GM12878 (cell line): ENCODE measurements around the gene COL11A2. TPM values are rescaled to one million over a fixed set of nuclear protein-coding genes. Genes with fewer than 3 reads are reported as not detected.
A peak's percentile ranks its signal among the peaks of the same experiment; 100 is the strongest.

Experiments
- ATAC-seq: fragments of 200-7000 bp; cut with Tn5 transposase; 3 replicates; pipeline ENCODE4 v1.9.1; 2020; ENCODE audit warnings: mild to moderate bottlenecking, moderate library complexity
- Bru-seq: library from RNA; stranded (reverse); fragments of 400-500 nt; gene quantifications from one replicate; lab custom pipeline; 2021; lab: Mats Ljungman, UMichigan
- BruChase-seq, 2 experiments: library from RNA; stranded (reverse); fragments of 400-500 nt; gene quantifications; one replicate each; lab custom pipeline; 2021; lab: Mats Ljungman, UMichigan
- BruUV-seq: library from RNA; stranded (reverse); fragments of 400-500 nt; replicated peaks from 2 replicates; lab custom pipeline; 2021; lab: Mats Ljungman, UMichigan
- CTCF ChIA-PET: fragments of 300-600 bp; sonication (Branson Sonifier 250); formaldehyde crosslinking; extraction: SDS; loops from one replicate; lab custom pipeline; 2021; ENCODE audit warnings: inconsistent platforms; lab: Yijun Ruan, JAX
- POLR2A ChIA-PET: fragments of 350-600 bp; formaldehyde crosslinking; extraction: SDS; loops from one replicate; lab custom pipeline; 2021; ENCODE audit warnings: inconsistent platforms; lab: Charles Lee
- RAD21 ChIA-PET: fragments of 300-600 bp; sonication (Branson Sonifier 250); formaldehyde crosslinking; loops from one replicate; lab custom pipeline; 2023; ENCODE audit warnings: antibody characterized with exemption; ENCODE audit not compliant: unreplicated experiment; lab: Charles Lee
- SMC1A ChIA-PET: fragments of 300-600 bp; sonication (Branson Sonifier 250); formaldehyde crosslinking; loops from one replicate; lab custom pipeline; 2023; ENCODE audit not compliant: unreplicated experiment, uncharacterized antibody; lab: Charles Lee
- DNase-seq: peaks from one replicate; pipeline ENCODE4 v3.0.0-alpha.2; 2011; ENCODE audit warnings: low read depth, low spot score
- FAIRE-seq: peaks from 3 replicates; lab custom pipeline; 2011; peaks lifted over from hg19 to GRCh38; lab: Jason Lieb, UNC
- H2AFZ ChIP-seq: 2 replicates; pipeline ENCODE4 v1.6.0; 2011; ENCODE audit warnings: low read depth, low read length, control low read depth; ENCODE audit not compliant: control insufficient read depth
- H3K27ac ChIP-seq: 2 replicates; pipeline ENCODE4 v1.5.1; 2011; ENCODE audit warnings: control low read depth; ENCODE audit not compliant: control insufficient read depth, insufficient read depth
- H3K27me3 ChIP-seq, 2 experiments: replicated peaks in 1 of 2; 2 replicates each; pipeline versions ENCODE4 v1.6.0 to v1.6.1; 2011; ENCODE audit warnings: low read length in 1 of 2; ENCODE audit not compliant: control insufficient read depth in 2 of 2, insufficient read depth in 2 of 2
- H3K36me3 ChIP-seq, 2 experiments: 2 replicates each; pipeline ENCODE4 v1.5.1; 2011; ENCODE audit warnings: low read length in 1 of 2; ENCODE audit not compliant: control insufficient read depth in 2 of 2, insufficient read depth in 2 of 2
- H3K4me1 ChIP-seq: 2 replicates; pipeline ENCODE4 v1.6.1; 2011; ENCODE audit warnings: mild to moderate bottlenecking, low read length, moderate library complexity, mixed read lengths; ENCODE audit not compliant: control insufficient read depth, insufficient read depth
- H3K4me2 ChIP-seq: 2 replicates; pipeline ENCODE4 v1.6.0; 2011; ENCODE audit warnings: control low read depth; ENCODE audit not compliant: control insufficient read depth, insufficient read depth
- H3K4me3 ChIP-seq: fragments of 200-600 bp; sonication (generic); 2 replicates; pipeline ENCODE4 v1.5.1; 2016
- H3K79me2 ChIP-seq: 2 replicates; pipeline ENCODE4 v1.6.0; 2011; ENCODE audit warnings: low read length; ENCODE audit not compliant: control insufficient read depth, insufficient read depth
- H3K9ac ChIP-seq: 2 replicates; pipeline ENCODE4 v1.8.0; 2011; ENCODE audit warnings: low read length, control low read depth, mixed read lengths; ENCODE audit not compliant: control insufficient read depth, insufficient read depth
- H3K9me3 ChIP-seq: replicated peaks from 3 replicates; pipeline ENCODE4 v1.5.1; 2011; ENCODE audit warnings: mild to moderate bottlenecking, low read length; ENCODE audit not compliant: control insufficient read depth, insufficient read depth
- H4K20me1 ChIP-seq: 2 replicates; pipeline ENCODE4 v1.6.0; 2011; ENCODE audit not compliant: control insufficient read depth, insufficient read depth
- CHD2 ChIP-seq: IDR thresholded peaks from 2 replicates; pipeline ENCODE4 v1.6.1; 2011; ENCODE audit warnings: low read depth, low read length, improper control_type of control experiment, borderline replicate concordance
- FOS ChIP-seq: IDR thresholded peaks from 3 replicates; pipeline ENCODE4 v1.6.1; 2011; ENCODE audit warnings: borderline replicate concordance; ENCODE audit not compliant: insufficient read length; ENCODE audit errors: extremely low read depth
- MEF2A ChIP-seq: IDR thresholded peaks from 2 replicates; pipeline ENCODE4 v1.6.1; 2011; ENCODE audit warnings: low read depth, mild to moderate bottlenecking, low read length, moderate library complexity; ENCODE audit not compliant: insufficient read depth
- WGBS: methylation state at CpG from one replicate; pipeline ENCODE4 v1.1.6; 2016; ENCODE audit warnings: low lambda C conversion rate; ENCODE audit not compliant: insufficient replicate concordance, insufficient coverage; ENCODE audit errors: missing lambda C conversion rate; 5-methylcytosine and 5-hydroxymethylcytosine counted together
- in situ Hi-C: fragments of 300-500 bp; cut with MboI; formaldehyde crosslinking; loops from 9 replicates; pipeline ENCODE4 v1.14.3; 2018; ENCODE audit warnings: mixed read lengths
- intact Hi-C: fragments of 100-400 bp; cut with micrococcal nuclease; formaldehyde crosslinking; loops from one replicate; pipeline ENCODE4 v1.14.2; 2022; ENCODE audit not compliant: unreplicated experiment
- long read RNA-seq, 2 experiments: library from polyadenylated mRNA; unstranded; transcript quantifications; one replicate each; pipeline ENCODE4 v2.0.0, GENCODE V29; 2019 to 2020
- polyA minus RNA-seq, 3 experiments: library from RNA; depleted of rRNA, polyadenylated mRNA; stranded (reverse); fragments of >200 nt; gene quantifications; 2 replicates each; pipeline ENCODE4 v1.2.3, GENCODE V29; 2011
- polyA plus RNA-seq, 11 experiments: library from polyadenylated mRNA; depleted of rRNA in 4 of 11; unstranded in 6 of 11; stranded (reverse) in 5 of 11; fragments of >200 nt; fragmentation: Nextera tagmentation in 4 of 11; fragmentation: Illumina TruSeq in 1 of 11; extraction: Ambion mirVana in 4 of 11; extraction: Trizol in 1 of 11; gene quantifications; 1 replicate in 1 of 11; 2 replicates in 10 of 11; pipeline versions ENCODE4 v1.2.1 to v1.2.3, GENCODE V29; 2011 to 2016; ENCODE audit warnings: inconsistent platforms in 2 of 11, missing spikeins in 2 of 11, low read depth in 1 of 11
- total RNA-seq, 4 experiments: library from RNA; depleted of rRNA in 3 of 4; stranded (reverse); fragments of >200 nt in 3 of 4; fragmentation: Illumina TruSeq in 1 of 4; extraction: Trizol in 1 of 4; gene quantifications; 2 replicates each; pipeline versions ENCODE4 v1.2.1 to v1.2.3, GENCODE V29; 2013 to 2021
- TF ChIP-seq, protein P1 (sequence below): fragments of 150-350 bp; IDR thresholded peaks from 2 replicates; pipeline ENCODE4 v1.6.1; 2016; ENCODE audit warnings: low read depth, low read length
- TF ChIP-seq, protein P2 (sequence below): fragments of 450-650 bp; conservative IDR thresholded peaks from 2 replicates; pipeline ENCODE4 v1.6.1; 2017; ENCODE audit warnings: mild to moderate bottlenecking, moderate library complexity

COL11A2 gene
- total RNA-seq (2013; cell fraction: nucleolus; rRNA removed): 1.8 and 1.9 TPM in 2 replicates
- 0.22 and 0.23 TPM in 2 replicates for total RNA-seq (2014; rRNA removed)
- total RNA-seq (2014; rRNA removed; fragmentation: Illumina TruSeq; extraction: Trizol): 0.22 and 0.23 TPM in 2 replicates
- 0.51 and 0.53 TPM in 2 replicates for total RNA-seq (2021)
- 0.25 TPM for polyA plus RNA-seq (2011; ENCODE audit: low read depth)
- polyA plus RNA-seq (2011; rRNA removed): 0.42 and 0.83 TPM in 2 replicates
- 0.36 and 0.57 TPM in 2 replicates for polyA plus RNA-seq (2011; cell fraction: cytosol; rRNA removed)
- 8.6 and 10.3 TPM in 2 replicates for polyA plus RNA-seq (2011; cell fraction: nucleus; rRNA removed)
- polyA plus RNA-seq (2012): 0.70 and 0.73 TPM in 2 replicates
- 0.09 and 0.44 TPM in 2 replicates for polyA plus RNA-seq (2014; fragmentation: Illumina TruSeq; extraction: Trizol)
- under 1 TPM in 1 of 2 experiments, not detected in 1; 0.07 TPM for polyA plus RNA-seq (2014; fragmentation: Nextera tagmentation; extraction: Ambion mirVana)
- polyA plus RNA-seq (2014; rRNA removed): 0.72 and 0.76 TPM in 2 replicates
- under 1 TPM; 0.03 to 0.15 TPM for polyA plus RNA-seq (2016; fragmentation: Nextera tagmentation; extraction: Ambion mirVana)
- 0.15 and 0.46 TPM in 2 replicates for polyA minus RNA-seq (2011; rRNA and poly(A)+ RNA removed)
- not detected in 2 replicates for polyA minus RNA-seq (2011; cell fraction: cytosol; rRNA and poly(A)+ RNA removed)
- polyA minus RNA-seq (2011; cell fraction: nucleus; rRNA and poly(A)+ RNA removed): 0.85 and 0.86 TPM in 2 replicates
- Bru-seq, nascent RNA: percentile 42 among the genes with signal in this experiment
- BruChase-seq, experiment 1, labeled RNA remaining after a 6-hour chase: percentile 51 among the genes with signal in this experiment
- BruChase-seq, experiment 2, labeled RNA remaining after a 2-hour chase: percentile 45 among the genes with signal in this experiment
- long read RNA-seq, experiment 1: 0 reads
- long read RNA-seq, experiment 2: 0 reads

DNA sequence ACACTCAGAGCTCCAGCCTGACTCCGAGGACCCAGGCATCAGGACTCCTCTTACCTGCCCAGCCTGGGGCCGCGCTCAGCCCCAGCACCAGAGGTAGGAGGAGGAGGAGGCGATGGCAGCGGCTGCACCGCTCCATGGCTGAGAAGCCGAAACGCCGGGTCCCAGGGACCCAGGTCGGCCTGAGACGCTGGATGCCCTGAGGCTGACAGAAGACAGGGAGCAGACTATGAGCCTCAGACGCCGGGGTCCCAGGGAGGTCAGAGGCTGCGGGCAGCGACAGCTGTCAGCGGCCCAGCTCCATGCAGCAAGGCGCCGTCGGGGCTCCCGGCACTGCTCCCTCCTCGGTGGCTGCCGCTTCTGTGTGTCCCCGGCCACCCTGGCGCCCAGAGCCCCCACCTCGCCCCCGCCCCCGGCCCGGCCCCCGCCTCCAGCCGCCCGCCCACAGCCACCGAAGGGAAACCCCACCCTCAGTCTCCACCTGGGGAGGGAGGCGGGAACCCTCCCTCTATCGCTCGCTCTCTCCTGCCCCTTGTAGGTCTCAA, at the start of gene COL11A2:
COL11A2 (minus strand) TSS at position 363 of the 542 bp plus-strand sequence; CDS start at position 136, 227 bp downstream.
- FAIRE-seq: no peak
- H3K4me2 ChIP-seq: 0 out of 2 replicates have a peak within 1 kb of the TSS, but pooled peaks have one; percentile 33
- no peak within 1 kb of the TSS for H3K4me3 ChIP-seq
- intact Hi-C loops: no loop called here
- no peaks in the 10 kb centered on the region for H3K9me3 ChIP-seq
- peaks cover 2 to 5% of the 10 kb centered on the region in 2 experiments for H3K27me3 ChIP-seq
- no peaks in the 10 kb centered on the region for H4K20me1 ChIP-seq
- whole genome bisulfite sequencing: 3% methylated on average over 21 of the region's 35 CpGs
- H3K36me3 ChIP-seq: peaks cover 11 to 20% of the 10 kb centered on the region in 2 experiments
- no peak within 1 kb of the TSS for H3K27ac ChIP-seq
- no peak for TF ChIP-seq MEF2A
- no peak for TF ChIP-seq CHD2
- no peak for TF ChIP-seq FOS
- TF ChIP-seq, protein P1, sequence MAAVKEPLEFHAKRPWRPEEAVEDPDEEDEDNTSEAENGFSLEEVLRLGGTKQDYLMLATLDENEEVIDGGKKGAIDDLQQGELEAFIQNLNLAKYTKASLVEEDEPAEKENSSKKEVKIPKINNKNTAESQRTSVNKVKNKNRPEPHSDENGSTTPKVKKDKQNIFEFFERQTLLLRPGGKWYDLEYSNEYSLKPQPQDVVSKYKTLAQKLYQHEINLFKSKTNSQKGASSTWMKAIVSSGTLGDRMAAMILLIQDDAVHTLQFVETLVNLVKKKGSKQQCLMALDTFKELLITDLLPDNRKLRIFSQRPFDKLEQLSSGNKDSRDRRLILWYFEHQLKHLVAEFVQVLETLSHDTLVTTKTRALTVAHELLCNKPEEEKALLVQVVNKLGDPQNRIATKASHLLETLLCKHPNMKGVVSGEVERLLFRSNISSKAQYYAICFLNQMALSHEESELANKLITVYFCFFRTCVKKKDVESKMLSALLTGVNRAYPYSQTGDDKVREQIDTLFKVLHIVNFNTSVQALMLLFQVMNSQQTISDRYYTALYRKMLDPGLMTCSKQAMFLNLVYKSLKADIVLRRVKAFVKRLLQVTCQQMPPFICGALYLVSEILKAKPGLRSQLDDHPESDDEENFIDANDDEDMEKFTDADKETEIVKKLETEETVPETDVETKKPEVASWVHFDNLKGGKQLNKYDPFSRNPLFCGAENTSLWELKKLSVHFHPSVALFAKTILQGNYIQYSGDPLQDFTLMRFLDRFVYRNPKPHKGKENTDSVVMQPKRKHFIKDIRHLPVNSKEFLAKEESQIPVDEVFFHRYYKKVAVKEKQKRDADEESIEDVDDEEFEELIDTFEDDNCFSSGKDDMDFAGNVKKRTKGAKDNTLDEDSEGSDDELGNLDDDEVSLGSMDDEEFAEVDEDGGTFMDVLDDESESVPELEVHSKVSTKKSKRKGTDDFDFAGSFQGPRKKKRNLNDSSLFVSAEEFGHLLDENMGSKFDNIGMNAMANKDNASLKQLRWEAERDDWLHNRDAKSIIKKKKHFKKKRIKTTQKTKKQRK: no peak
- TF ChIP-seq, protein P2, sequence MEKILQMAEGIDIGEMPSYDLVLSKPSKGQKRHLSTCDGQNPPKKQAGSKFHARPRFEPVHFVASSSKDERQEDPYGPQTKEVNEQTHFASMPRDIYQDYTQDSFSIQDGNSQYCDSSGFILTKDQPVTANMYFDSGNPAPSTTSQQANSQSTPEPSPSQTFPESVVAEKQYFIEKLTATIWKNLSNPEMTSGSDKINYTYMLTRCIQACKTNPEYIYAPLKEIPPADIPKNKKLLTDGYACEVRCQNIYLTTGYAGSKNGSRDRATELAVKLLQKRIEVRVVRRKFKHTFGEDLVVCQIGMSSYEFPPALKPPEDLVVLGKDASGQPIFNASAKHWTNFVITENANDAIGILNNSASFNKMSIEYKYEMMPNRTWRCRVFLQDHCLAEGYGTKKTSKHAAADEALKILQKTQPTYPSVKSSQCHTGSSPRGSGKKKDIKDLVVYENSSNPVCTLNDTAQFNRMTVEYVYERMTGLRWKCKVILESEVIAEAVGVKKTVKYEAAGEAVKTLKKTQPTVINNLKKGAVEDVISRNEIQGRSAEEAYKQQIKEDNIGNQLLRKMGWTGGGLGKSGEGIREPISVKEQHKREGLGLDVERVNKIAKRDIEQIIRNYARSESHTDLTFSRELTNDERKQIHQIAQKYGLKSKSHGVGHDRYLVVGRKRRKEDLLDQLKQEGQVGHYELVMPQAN: no peak
- TF ChIP-seq, all 136 proteins: peak for 0
- no peaks in the 10 kb centered on the region for H3K79me2 ChIP-seq
- SMC1A ChIA-PET: no interaction called here
- H3K4me1 ChIP-seq: 0 out of 2 replicates have a peak, but pooled peaks cover under 1% of the 10 kb centered on the region
- RAD21 ChIA-PET: no interaction called here
- CTCF ChIA-PET: no interaction called here
- no peak for DNase-seq
- POLR2A ChIA-PET: no interaction called here
- in situ Hi-C loops: no loop called here
- BruUV-seq: no TSS peak
- peak; percentile 50 for ATAC-seq
- H2AFZ ChIP-seq: no peak within 1 kb of the TSS
- H3K9ac ChIP-seq: no peak within 1 kb of the TSS
